CD4-positive, alpha-beta T cell (primary cell): ENCODE results near the gene BEGAIN. TPM values are rescaled to one million over a fixed set of nuclear protein-coding genes. Genes with fewer than 3 reads are reported as not detected.

Experiments
- ATAC-seq: fragments of 200-7000 bp; cut with Tn5 transposase; one replicate; pipeline ENCODE4 v1.10.0; 2022; ENCODE audit warnings: mild to moderate bottlenecking; ENCODE audit not compliant: poor library complexity
- CTCF ChIA-PET: fragments of 350-600 bp; sonication (Branson Sonifier 250); formaldehyde crosslinking; loops from one replicate; lab custom pipeline; 2021; ENCODE audit warnings: antibody characterized with exemption, inconsistent platforms; lab: Charles Lee
- POLR2A ChIA-PET: fragments of 350-600 bp; sonication (Branson Sonifier 250); formaldehyde crosslinking; loops from one replicate; lab custom pipeline; 2021; ENCODE audit warnings: antibody characterized with exemption, inconsistent platforms; lab: Charles Lee
- DNase-seq, 14 experiments: peaks; one replicate each; pipeline ENCODE4 v3.0.0-alpha.2; 2013 to 2020; ENCODE audit warnings: mixed read lengths in 2 of 14
- H3K27ac ChIP-seq, 2 donors: one replicate each; pipeline versions ENCODE4 v1.5.1 to v1.7.0; 2013; ENCODE audit warnings: low read length in 2 of 2, low read depth in 1 of 2, mild to moderate bottlenecking in 1 of 2
- H3K27me3 ChIP-seq, 2 experiments: 1 replicate in 1 of 2; 2 replicates in 1 of 2; pipeline versions ENCODE4 v1.6.1 to v1.7.0; 2013; ENCODE audit warnings: low read length in 2 of 2, control low read depth in 1 of 2, mild to moderate bottlenecking in 1 of 2, moderate library complexity in 1 of 2; ENCODE audit not compliant: insufficient read depth in 2 of 2, control insufficient read depth in 1 of 2
- H3K36me3 ChIP-seq: one replicate; pipeline ENCODE4 v1.6.1; 2013; ENCODE audit warnings: low read length, control low read depth; ENCODE audit not compliant: insufficient read depth
- H3K4me1 ChIP-seq: one replicate; pipeline ENCODE4 v1.6.1; 2013; ENCODE audit warnings: low read length, control low read depth; ENCODE audit not compliant: insufficient read depth
- H3K4me3 ChIP-seq: one replicate; pipeline ENCODE4 v1.5.1; 2013; ENCODE audit warnings: mild to moderate bottlenecking, low read length, moderate library complexity
- H3K9me3 ChIP-seq, 2 experiments: 1 replicate in 1 of 2; 2 replicates in 1 of 2; pipeline versions ENCODE4 v1.6.1 to v1.7.0; 2013; ENCODE audit warnings: low read length in 2 of 2, mild to moderate bottlenecking in 2 of 2, control low read depth in 1 of 2, moderate library complexity in 1 of 2; ENCODE audit not compliant: control insufficient read depth in 1 of 2, insufficient read depth in 1 of 2
- H3K27ac Mint-ChIP-seq: one replicate; pipeline ENCODE4 v1.8.0; 2020; ENCODE audit warnings: mixed read lengths
- H3K27me3 Mint-ChIP-seq: one replicate; pipeline ENCODE4 v1.8.0; 2021; ENCODE audit warnings: mixed read lengths
- H3K36me3 Mint-ChIP-seq: one replicate; pipeline ENCODE4 v1.8.0; 2021; ENCODE audit warnings: low read depth, mixed read lengths
- H3K4me1 Mint-ChIP-seq: one replicate; pipeline ENCODE4 v1.8.0; 2021; ENCODE audit warnings: low read depth, mixed read lengths
- H3K4me3 Mint-ChIP-seq: one replicate; pipeline ENCODE4 v1.8.0; 2020; ENCODE audit warnings: mild to moderate bottlenecking, mixed read lengths
- H3K9me3 Mint-ChIP-seq: one replicate; pipeline ENCODE4 v1.8.0; 2020; ENCODE audit warnings: mixed read lengths
- intact Hi-C, 2 experiments: fragments of 100-400 bp; cut with DNase I in 1 of 2; cut with micrococcal nuclease in 1 of 2; formaldehyde crosslinking; loops; one replicate each; pipeline versions ENCODE4 v1.15.1 to v1.9.0; 2023 to 2025; cut with DNase I, micrococcal nuclease
- total RNA-seq, 174 experiments: library from RNA in 2 of 174; stranded (reverse) in 2 of 174; gene quantifications; one replicate each; pipeline ENCODE4 v1.2.3 and lab custom pipeline; 2021 to 2026
- TF ChIP-seq, protein P1 (sequence below): fragments of 200-600 bp; IDR thresholded peaks from one replicate; pipeline ENCODE4 v1.8.0; 2022; ENCODE audit warnings: antibody characterized with exemption, mild to moderate bottlenecking

BEGAIN gene
- total RNA-seq, 2 experiments from 2014 or later, result 1.5 to 2.0 TPM

DNA sequence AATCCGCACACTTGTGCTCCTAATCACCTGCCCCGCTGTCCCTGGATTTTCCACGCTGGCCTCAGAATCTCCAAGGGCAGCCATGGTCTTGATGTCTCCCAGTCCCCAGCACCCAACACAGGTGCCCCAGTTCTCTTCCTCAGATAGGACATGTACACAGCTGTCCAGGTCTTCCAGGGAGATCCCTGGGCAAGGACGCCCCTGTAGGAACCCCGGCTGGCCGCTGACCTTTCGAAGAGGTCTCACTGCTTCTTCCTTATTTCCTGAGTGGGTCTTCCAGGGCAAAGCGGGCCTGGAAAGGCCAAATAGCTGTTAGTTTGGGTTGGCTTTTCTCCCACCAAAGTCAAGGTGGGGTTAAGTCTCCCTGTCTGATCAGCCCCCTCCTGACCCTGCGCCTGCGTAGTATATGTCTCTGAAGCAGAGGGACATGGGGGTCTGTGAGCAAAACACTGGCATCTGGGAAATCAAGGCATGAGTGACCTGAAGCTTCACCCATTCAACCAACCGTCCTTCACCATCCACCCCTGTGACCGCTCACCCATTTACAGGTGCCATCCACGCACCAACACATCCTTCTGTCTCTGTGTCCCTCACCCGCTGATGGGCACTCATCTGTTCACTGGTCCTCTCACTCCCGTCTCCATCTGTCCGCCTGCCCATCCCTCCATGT is 4.6 kb downstream of the BEGAIN start:
- ATAC-seq (no peak), DNase-seq (no peak)
- intact Hi-C loops, result no loop called here

GRCh38 chr14:100581228-100582145 is 5.7 kb downstream of the BEGAIN start:
- no peaks in the 10 kb centered on the region for H3K36me3 Mint-ChIP-seq
- TF ChIP-seq, protein P1, sequence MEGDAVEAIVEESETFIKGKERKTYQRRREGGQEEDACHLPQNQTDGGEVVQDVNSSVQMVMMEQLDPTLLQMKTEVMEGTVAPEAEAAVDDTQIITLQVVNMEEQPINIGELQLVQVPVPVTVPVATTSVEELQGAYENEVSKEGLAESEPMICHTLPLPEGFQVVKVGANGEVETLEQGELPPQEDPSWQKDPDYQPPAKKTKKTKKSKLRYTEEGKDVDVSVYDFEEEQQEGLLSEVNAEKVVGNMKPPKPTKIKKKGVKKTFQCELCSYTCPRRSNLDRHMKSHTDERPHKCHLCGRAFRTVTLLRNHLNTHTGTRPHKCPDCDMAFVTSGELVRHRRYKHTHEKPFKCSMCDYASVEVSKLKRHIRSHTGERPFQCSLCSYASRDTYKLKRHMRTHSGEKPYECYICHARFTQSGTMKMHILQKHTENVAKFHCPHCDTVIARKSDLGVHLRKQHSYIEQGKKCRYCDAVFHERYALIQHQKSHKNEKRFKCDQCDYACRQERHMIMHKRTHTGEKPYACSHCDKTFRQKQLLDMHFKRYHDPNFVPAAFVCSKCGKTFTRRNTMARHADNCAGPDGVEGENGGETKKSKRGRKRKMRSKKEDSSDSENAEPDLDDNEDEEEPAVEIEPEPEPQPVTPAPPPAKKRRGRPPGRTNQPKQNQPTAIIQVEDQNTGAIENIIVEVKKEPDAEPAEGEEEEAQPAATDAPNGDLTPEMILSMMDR, result no peak
- ChIA-PET CTCF (no interaction called here), POLR2A (no interaction called here)
- H3K27me3 Mint-ChIP-seq, result no peaks in the 10 kb centered on the region
- H3K9me3 ChIP-seq, result no peaks in the 10 kb centered on the region
- H3K27ac ChIP-seq, result no peak overlapping the region
- no peaks in the 10 kb centered on the region for H3K9me3 Mint-ChIP-seq
- no peak overlapping the region for H3K27ac Mint-ChIP-seq
- no peaks in the 10 kb centered on the region for H3K27me3 ChIP-seq
- H3K36me3 ChIP-seq, result no peaks in the 10 kb centered on the region
- no peaks in the 10 kb centered on the region for H3K4me1 Mint-ChIP-seq
- intact Hi-C loops, result no loop called here
- H3K4me1 ChIP-seq, result peaks cover 6% of the 10 kb centered on the region
- H3K4me3 Mint-ChIP-seq, result no peak overlapping the region
- ATAC-seq (no peak), DNase-seq (no peak)
- no peak overlapping the region for H3K4me3 ChIP-seq

More for the DNA sequence above, 4.6 kb downstream of the BEGAIN start:
- H3K36me3 Mint-ChIP-seq, result no peaks in the 10 kb centered on the region
- no peaks in the 10 kb centered on the region for H3K4me1 Mint-ChIP-seq
- H3K27ac ChIP-seq, result no peak overlapping the region
- peaks cover 1% of the 10 kb centered on the region for H3K27me3 Mint-ChIP-seq
- no peaks in the 10 kb centered on the region for H3K36me3 ChIP-seq
- H3K4me3 Mint-ChIP-seq, result no peak overlapping the region
- CTCF ChIA-PET, result no interaction called here
- H3K9me3 Mint-ChIP-seq, result no peaks in the 10 kb centered on the region
- H3K9me3 ChIP-seq, result peaks cover 0 to under 1% of the 10 kb centered on the region in 2 experiments
- TF ChIP-seq, protein P1, result no peak
- H3K4me3 ChIP-seq, result no peak overlapping the region
- peaks cover under 1% of the 10 kb centered on the region in 2 experiments for H3K27me3 ChIP-seq
- POLR2A ChIA-PET, result no interaction called here
- no peak overlapping the region for H3K27ac Mint-ChIP-seq
- peaks cover 10% of the 10 kb centered on the region for H3K4me1 ChIP-seq

DNA sequence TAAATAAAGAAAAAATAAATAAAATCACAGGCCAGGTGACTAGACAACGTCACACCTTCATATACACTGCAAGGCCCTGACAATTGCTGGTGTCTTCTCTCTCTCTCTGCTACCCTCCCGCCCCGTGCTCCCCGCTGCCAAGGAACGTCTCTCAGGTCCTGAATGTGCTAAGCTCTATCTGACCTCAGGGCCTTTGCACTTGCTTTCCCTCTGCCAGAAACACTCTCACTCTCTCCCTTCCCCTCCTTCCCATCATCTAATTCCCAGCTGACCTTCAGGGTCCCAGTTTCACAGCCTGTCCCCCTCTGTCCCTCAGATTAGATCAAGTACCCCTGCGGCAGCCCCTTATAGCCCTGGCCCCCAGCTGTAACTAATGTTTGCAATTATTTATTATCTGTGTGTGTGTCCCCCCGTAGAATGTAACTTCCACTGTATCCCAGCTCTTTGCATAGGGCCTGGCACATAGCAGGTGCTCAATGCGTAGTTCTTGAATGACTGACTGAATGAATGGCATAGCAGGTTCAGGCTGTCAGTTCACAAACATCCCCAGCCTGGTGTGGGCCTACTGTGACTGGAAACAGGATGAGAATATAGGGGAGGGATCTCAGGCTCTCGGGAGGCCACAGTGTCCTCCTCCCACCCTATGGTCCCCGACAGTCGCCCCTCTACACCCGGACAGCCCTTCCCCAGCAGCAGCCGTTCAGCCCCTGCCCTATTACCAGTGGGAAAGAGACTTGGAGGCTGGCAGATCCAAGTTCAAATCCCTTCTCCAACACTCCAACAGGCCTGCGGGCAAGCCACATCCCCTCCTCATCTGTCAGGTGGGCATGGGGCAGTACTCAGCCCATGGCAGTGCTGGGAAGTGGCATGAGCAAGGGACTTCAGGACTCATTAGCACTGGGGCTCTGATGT is 6.6 kb downstream of the BEGAIN start:
- TF ChIP-seq, protein P1, result no peak
- POLR2A ChIA-PET, result no interaction called here
- intact Hi-C loops, result no loop called here

More for the DNA sequence above, 6.6 kb downstream of the BEGAIN start:
- Mint-ChIP-seq H3K4me3 (no peak overlapping the region), H3K4me1 (no peaks in the 10 kb centered on the region), H3K27me3 (no peaks in the 10 kb centered on the region), H3K9me3 (no peaks in the 10 kb centered on the region), H3K36me3 (no peaks in the 10 kb centered on the region), H3K27ac (no peak overlapping the region)
- Histone ChIP-seq H3K27ac (no peak overlapping the region), H3K27me3 (no peaks in the 10 kb centered on the region), H3K4me3 (no peak overlapping the region), H3K4me1 (no peaks in the 10 kb centered on the region), H3K9me3 (no peaks in the 10 kb centered on the region), H3K36me3 (no peaks in the 10 kb centered on the region)
- CTCF ChIA-PET, result no interaction called here
- no peak for DNase-seq
- no peak for ATAC-seq
